ENCODE measurements around the gene TMA7B.

Gene TMA7B

GRCh38 chr22:39996732-39997131 lies 36.5 kb downstream of the TMA7B start:
- no peaks in the 10 kb centered on the region for H3F3A ChIP-seq (ENCODE audit: insufficient read depth, low read length)
- H3K79me2 ChIP-seq (ENCODE audit: low read length) = no peaks in the 10 kb centered on the region
- no peaks in the 10 kb centered on the region for H3K9me3 ChIP-seq (replicated peaks; ENCODE audit: insufficient read depth, low read length)
- no peak overlapping the region for H3K27ac ChIP-seq (ENCODE audit: low read length)
- no peak overlapping the region for H2AFZ ChIP-seq (ENCODE audit: low read length)
- H3K4me2 ChIP-seq (ENCODE audit: low read depth, low read length) = no peak overlapping the region
- H4K20me1 ChIP-seq (ENCODE audit: insufficient read depth, low read length) = no peaks in the 10 kb centered on the region
- H3K4me3 ChIP-seq (ENCODE audit: low read length) = no peak overlapping the region
- H3K9me2 ChIP-seq (replicated peaks; ENCODE audit: insufficient read depth, low read length) = no peaks in the 10 kb centered on the region
- H3K27me3 ChIP-seq (replicated peaks; ENCODE audit: insufficient read depth, low read length) = no peaks in the 10 kb centered on the region
- TF ChIP-seq CTCF (IDR thresholded peaks at IDR 0.05; ENCODE audit: low read length) = no peak
- no peak for TF ChIP-seq EZH2phosphoT487 (IDR thresholded peaks at IDR 0.05; ENCODE audit: low read length)
- TF ChIP-seq EZH2 (optimal IDR thresholded peaks at IDR 0.05; ENCODE audit: low read depth, low read length) = no peak
- H3K4me1 ChIP-seq (ENCODE audit: low read length) = no peaks in the 10 kb centered on the region
- no peaks in the 10 kb centered on the region for H3K36me3 ChIP-seq (replicated peaks; ENCODE audit: insufficient read depth, low read length)
- no peak for DNase-seq
- H3K9ac ChIP-seq (ENCODE audit: low read length) = no peak overlapping the region

GRCh38 chr22:39997421-39997820 lies 37.2 kb downstream of the TMA7B start:
- H3K27ac ChIP-seq (ENCODE audit: low read length) = no peak overlapping the region
- no peaks in the 10 kb centered on the region for H3K36me3 ChIP-seq (replicated peaks; ENCODE audit: insufficient read depth, low read length)
- no peaks in the 10 kb centered on the region for H3K9me2 ChIP-seq (replicated peaks; ENCODE audit: insufficient read depth, low read length)
- H3K4me1 ChIP-seq (ENCODE audit: low read length) = no peaks in the 10 kb centered on the region
- no peak overlapping the region for H3K4me3 ChIP-seq (ENCODE audit: low read length)
- no peaks in the 10 kb centered on the region for H3F3A ChIP-seq (ENCODE audit: insufficient read depth, low read length)
- DNase-seq = no peak
- no peak overlapping the region for H2AFZ ChIP-seq (ENCODE audit: low read length)
- H4K20me1 ChIP-seq (ENCODE audit: insufficient read depth, low read length) = no peaks in the 10 kb centered on the region
- H3K9me3 ChIP-seq (replicated peaks; ENCODE audit: insufficient read depth, low read length) = no peaks in the 10 kb centered on the region
- H3K9ac ChIP-seq (ENCODE audit: low read length) = no peak overlapping the region
- no peak for TF ChIP-seq EZH2 (optimal IDR thresholded peaks at IDR 0.05; ENCODE audit: low read depth, low read length)
- no peak for TF ChIP-seq CTCF (IDR thresholded peaks at IDR 0.05; ENCODE audit: low read length)
- TF ChIP-seq EZH2phosphoT487 (IDR thresholded peaks at IDR 0.05; ENCODE audit: low read length) = no peak
- no peak overlapping the region for H3K4me2 ChIP-seq (ENCODE audit: low read depth, low read length)
- no peaks in the 10 kb centered on the region for H3K79me2 ChIP-seq (ENCODE audit: low read length)
- H3K27me3 ChIP-seq (replicated peaks; ENCODE audit: insufficient read depth, low read length) = 0 out of 2 replicates have a peak, but pooled peaks cover 3% of the 10 kb centered on the region

- 0 out of 2 replicates have a peak, but pooled peaks cover 3% of the 10 kb centered on the region for H3K27me3 ChIP-seq (replicated peaks; ENCODE audit: insufficient read depth, low read length)
- H3K4me1 ChIP-seq (ENCODE audit: low read length) = no peaks in the 10 kb centered on the region
- H3K9ac ChIP-seq (ENCODE audit: low read length) = no peak overlapping the region
- no peaks in the 10 kb centered on the region for H3K9me2 ChIP-seq (replicated peaks; ENCODE audit: insufficient read depth, low read length)
- no peak overlapping the region for H3K27ac ChIP-seq (ENCODE audit: low read length)
- TF ChIP-seq CTCF (IDR thresholded peaks at IDR 0.05; ENCODE audit: low read length) (no peak), EZH2 (optimal IDR thresholded peaks at IDR 0.05; ENCODE audit: low read depth, low read length) (no peak), EZH2phosphoT487 (IDR thresholded peaks at IDR 0.05; ENCODE audit: low read length) (no peak)
- H3K9me3 ChIP-seq (replicated peaks; ENCODE audit: insufficient read depth, low read length) = no peaks in the 10 kb centered on the region
- H4K20me1 ChIP-seq (ENCODE audit: insufficient read depth, low read length) = no peaks in the 10 kb centered on the region
- no peak overlapping the region for H2AFZ ChIP-seq (ENCODE audit: low read length)
- H3K36me3 ChIP-seq (replicated peaks; ENCODE audit: insufficient read depth, low read length) = no peaks in the 10 kb centered on the region
- H3K79me2 ChIP-seq (ENCODE audit: low read length) = no peaks in the 10 kb centered on the region
- H3K4me3 ChIP-seq (ENCODE audit: low read length) = no peak overlapping the region
- DNase-seq = no peak
- no peaks in the 10 kb centered on the region for H3F3A ChIP-seq (ENCODE audit: insufficient read depth, low read length)
- H3K4me2 ChIP-seq (ENCODE audit: low read depth, low read length) = no peak overlapping the region
These were observed 37.9 kb downstream of the TMA7B start for GRCh38 chr22:39997939-39998726.
